DMS153 treated with DMSO at 0.1 percent for 48 hours (cell line): ENCODE measurements around the gene CHEK1.
"Not testable (repeated sequence)": the region's sequence is repeated elsewhere in the genome, so short reads cannot be mapped to it uniquely, and the experiment has no call there.

Experiments used
- DNase-seq: peaks from one replicate; lab custom pipeline; 2025; ENCODE audit not compliant: unreplicated experiment; lab: John Stamatoyannopoulos, UW

Gene CHEK1

DNA sequence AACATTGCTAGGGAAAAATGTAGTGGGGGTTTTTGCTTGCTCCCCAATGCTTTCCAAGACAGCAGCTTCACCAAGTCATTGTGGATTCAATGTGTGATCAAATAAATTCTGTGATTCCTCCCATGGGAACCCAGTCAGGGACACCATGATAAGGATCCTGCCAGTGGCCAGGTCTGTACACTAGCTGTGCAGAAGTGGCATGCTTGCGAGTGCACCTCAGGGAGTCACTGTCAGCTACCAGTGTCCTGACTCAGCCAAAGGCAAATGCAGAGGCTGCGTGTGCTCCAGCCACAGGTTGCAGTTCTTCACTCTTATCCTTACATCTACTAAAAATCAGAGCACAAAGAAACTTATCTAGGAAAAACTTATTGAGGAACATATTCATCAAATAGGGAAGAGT, 65.0 kb downstream of the CHEK1 start:
- DNase-seq = no peak

DNA sequence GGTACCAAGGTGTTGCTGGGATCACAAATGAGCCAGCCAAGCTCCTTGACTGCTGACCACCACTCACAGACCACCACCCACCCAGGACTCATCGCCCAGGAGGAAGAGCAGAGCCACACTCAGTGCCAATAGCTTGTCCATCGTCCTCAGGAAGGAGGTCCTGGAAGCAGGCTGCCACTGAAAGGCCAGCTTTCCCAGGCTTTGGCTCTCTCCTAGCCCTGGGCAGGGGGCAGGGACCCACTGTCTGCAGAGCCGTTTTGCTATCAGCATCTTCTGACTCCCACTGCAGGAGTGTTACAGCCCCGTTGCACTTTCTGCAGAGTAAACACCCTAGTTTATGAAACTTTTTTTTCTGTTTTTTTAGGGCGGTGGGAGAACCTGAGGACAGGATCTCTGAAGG, 67.9 kb downstream of the CHEK1 start:
- no peak for DNase-seq

DNA sequence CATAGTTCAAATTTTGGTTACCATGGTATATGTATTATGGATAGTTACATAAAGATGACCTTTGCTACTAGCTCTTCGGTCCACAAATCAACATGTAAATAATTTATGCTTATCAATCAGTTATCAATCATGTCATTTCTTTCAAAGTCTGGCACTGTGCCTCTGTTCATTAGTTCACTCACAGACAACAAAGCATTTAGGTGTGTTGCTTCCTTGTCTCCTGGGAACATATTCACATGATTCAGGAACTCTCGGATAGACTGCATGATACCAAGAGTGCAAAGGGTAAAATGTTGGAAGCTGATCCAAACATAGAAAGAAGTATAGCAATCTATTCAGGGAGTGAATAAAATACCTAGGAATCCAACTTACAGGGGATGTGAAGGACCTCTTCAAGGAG, 70.0 kb downstream of the CHEK1 start:
- no peak for DNase-seq

DNA sequence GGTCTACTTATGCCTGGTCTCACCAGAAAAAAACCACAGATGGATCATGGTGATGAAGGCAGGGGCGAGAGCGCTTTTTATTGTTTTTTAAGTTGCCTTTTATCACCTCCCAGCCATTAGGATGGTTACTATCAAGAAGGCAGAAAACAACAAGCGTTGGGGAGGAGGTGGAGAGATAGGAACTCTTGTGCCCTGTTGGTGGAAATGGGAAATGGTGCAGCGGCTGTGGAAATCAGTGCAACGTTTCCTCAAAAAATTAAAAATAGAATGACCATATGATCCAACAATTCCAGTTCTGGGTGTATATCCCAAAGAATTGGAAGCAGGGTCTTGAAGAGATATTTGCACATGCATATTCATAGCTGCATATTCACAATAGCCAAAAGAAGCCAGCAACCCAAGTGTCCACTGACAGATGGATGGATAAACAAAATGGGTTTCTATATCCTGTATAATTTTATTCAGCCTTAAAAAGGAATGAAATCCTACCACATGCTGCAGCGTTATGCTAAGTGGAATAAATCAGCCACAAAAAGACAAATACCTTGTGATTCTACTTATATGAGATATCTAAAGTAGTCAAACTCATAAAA, 76.2 kb downstream of the CHEK1 start:
- DNase-seq = no peak

DNA sequence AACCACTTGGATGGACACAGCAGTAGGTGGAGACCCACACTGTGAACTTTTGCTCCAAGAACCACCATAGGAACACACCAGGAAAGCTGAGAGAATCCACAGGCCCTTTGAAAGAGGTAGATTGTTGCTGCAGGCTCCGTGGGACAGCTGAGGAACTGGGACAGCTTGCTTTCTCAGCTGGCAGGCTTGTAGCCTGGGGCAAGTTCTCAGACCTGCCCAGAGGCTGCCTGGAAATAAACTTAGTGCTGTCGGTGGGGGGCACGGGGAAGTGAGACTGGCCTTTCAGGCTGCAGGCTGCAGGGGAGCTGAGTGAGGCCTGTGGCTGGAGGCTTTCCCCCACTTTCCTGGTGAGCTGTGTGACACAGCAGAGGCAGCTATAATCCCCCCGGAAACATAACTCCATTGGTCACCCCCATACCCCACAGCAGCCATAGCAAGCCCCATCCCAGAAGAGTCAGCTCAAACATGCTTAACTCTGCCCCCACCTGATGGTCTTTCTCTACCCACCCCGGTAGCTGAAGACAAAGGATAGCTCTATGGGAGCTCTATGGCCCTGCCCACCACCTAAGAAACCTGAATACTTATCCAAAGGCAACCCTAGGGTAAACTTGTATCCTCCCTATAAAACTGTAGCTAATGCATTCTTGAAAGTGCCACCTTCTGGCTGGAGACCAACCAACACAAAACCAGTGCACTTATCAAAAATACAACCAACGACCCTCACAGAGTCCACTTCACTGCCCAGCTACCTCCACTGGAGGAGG, 77.1 kb downstream of the CHEK1 start:
- no peak for DNase-seq

DNA sequence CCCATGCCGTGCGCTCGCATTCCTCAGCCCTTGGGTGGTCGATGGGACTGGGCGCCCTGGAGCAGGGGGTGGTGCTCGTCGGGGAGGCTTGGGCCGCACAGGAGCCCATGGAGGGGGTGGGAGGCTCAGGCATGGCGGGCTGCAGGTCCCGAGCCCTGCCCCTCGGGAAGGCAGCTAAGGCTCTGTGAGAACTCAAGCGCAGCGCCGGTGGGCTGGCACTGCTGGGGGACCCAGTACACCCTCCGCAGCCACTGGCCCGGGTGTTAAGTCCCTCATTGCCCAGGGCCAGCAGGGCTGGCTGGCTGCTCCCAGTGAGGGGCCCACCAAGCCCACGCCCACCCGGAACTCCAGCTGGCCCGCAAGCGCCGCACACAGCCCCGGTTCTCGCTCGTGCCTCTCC, 79.7 kb downstream of the CHEK1 start:
- not testable (repeated sequence) for DNase-seq

DNA sequence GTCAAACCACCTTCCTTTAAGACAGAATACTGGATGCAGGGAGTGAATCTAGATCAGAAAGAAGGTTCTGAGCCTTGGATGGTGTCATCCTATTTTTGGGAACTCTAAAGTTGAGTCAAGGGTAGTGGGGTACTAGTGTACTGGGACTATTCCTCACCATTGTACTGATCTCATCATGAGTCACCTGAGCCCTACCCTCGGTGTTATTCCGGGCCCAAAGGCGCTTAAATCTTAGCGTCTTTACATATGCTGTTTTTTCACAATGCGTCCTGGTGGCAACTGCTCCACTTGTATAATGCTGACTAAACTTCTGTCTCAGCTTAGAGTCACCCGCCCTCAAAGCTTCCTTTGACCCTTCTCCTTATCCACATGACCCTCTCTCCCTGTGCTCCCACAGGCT, 95.8 kb downstream of the CHEK1 start:
- no peak for DNase-seq

DNA sequence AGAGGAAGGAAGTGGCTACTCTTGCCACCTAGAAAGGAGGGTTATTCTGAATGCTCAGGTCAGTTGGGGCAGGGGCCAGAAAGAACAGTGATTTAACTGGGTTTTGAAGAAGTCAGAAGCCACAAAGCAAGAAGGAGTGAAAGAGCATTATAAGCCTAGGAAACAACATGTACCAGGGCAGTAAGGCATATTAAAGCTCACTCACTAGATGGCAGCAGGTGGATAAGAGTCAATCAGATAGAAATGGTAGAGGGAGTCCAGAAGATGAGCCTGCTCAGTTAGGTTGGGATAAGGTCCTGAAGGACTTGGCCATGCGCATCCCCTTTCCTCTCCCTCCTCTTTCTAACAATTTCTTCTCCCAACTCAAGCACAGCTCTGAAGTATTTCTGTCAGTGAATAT, 99.2 kb downstream of the CHEK1 start:
- no peak for DNase-seq
